Fibroblast of villous mesenchyme (primary cell): ENCODE results near the gene RASSF4. TPM values are rescaled to one million over a fixed set of nuclear protein-coding genes. Genes with fewer than 3 reads are reported as not detected.
A peak's percentile ranks its signal among the peaks of the same experiment; 100 is the strongest.
"Not testable (repeated sequence)": the region's sequence is repeated elsewhere in the genome, so short reads cannot be mapped to it uniquely, and the experiment has no call there.

ENCODE experiments used
- DNase-seq: peaks from one replicate; pipeline ENCODE4 v3.0.0-alpha.2; 2010; ENCODE audit warnings: low read depth
- H3K4me3 ChIP-seq: 2 replicates; pipeline ENCODE4 v1.5.1; 2011; ENCODE audit warnings: low read depth, mild to moderate bottlenecking, low read length
- CTCF ChIP-seq: IDR thresholded peaks from 2 replicates; pipeline ENCODE4 v1.5.1; 2012; ENCODE audit warnings: low read depth, mild to moderate bottlenecking, low read length; ENCODE audit not compliant: insufficient read depth
- total RNA-seq: library from RNA; depleted of rRNA; stranded (reverse); fragments of >200 nt; gene quantifications from 2 replicates; pipeline ENCODE4 v1.2.3, GENCODE V29; 2012

Gene RASSF4
- total RNA-seq, 1 donor: 6.0 TPM

- TF ChIP-seq CTCF: peak; percentile 77
- H3K4me3 ChIP-seq: no peak overlapping the region
- DNase-seq: peak; percentile 92
Observed at GRCh38 chr10:45008524-45009161, 49.0 kb downstream of the RASSF4 start.

GRCh38 chr10:45014557-45014956, 55.0 kb downstream of the RASSF4 start:
- H3K4me3 ChIP-seq, DNase-seq: not testable (repeated sequence)

- no peak for TF ChIP-seq CTCF
- no peak for DNase-seq
- no peak overlapping the region for H3K4me3 ChIP-seq
Observed at GRCh38 chr10:45015590-45015989, 56.0 kb downstream of the RASSF4 start.

- TF ChIP-seq CTCF: no peak
- no peak for DNase-seq
- H3K4me3 ChIP-seq: no peak overlapping the region
Observed at GRCh38 chr10:45023426-45023825, 63.8 kb downstream of the RASSF4 start.

- no peak overlapping the region for H3K4me3 ChIP-seq
- DNase-seq: no peak
- TF ChIP-seq CTCF: no peak
Observed at GRCh38 chr10:45034301-45034700, 74.7 kb downstream of the RASSF4 start.

- DNase-seq: no peak
- no peak overlapping the region for H3K4me3 ChIP-seq
- no peak for TF ChIP-seq CTCF
Observed at GRCh38 chr10:45035673-45036072, 76.1 kb downstream of the RASSF4 start.

- H3K4me3 ChIP-seq: no peak overlapping the region
- no peak for TF ChIP-seq CTCF
- DNase-seq: peak; percentile 10
Observed at GRCh38 chr10:45040921-45041542, 81.4 kb downstream of the RASSF4 start.
